Mesothelial cell of epicardium (in vitro differentiated cells): Measurements from ENCODE around the gene CARHSP1. TPM values are rescaled to one million over a fixed set of nuclear protein-coding genes. Genes with fewer than 3 reads are reported as not detected.

Experiments used
- DNase-seq, 2 experiments: peaks; one replicate each; pipeline ENCODE4 v3.0.0; 2021; ENCODE audit warnings: low spot score in 2 of 2; ENCODE audit not compliant: unreplicated experiment in 2 of 2
- H3K27ac Mint-ChIP-seq: 2 replicates; pipeline ENCODE4 v1.8.0; 2021; ENCODE audit warnings: mixed read lengths
- H3K27me3 Mint-ChIP-seq: 2 replicates; pipeline ENCODE4 v1.8.0; 2021; ENCODE audit warnings: low read depth, mixed read lengths
- H3K36me3 Mint-ChIP-seq: 2 replicates; pipeline ENCODE4 v1.8.0; 2021; ENCODE audit warnings: mixed read lengths
- H3K4me1 Mint-ChIP-seq: 2 replicates; pipeline ENCODE4 v1.8.0; 2021; ENCODE audit warnings: mixed read lengths
- H3K4me3 Mint-ChIP-seq: 2 replicates; pipeline ENCODE4 v1.8.0; 2021; ENCODE audit warnings: mild to moderate bottlenecking, moderate library complexity, mixed read lengths
- H3K9me3 Mint-ChIP-seq: 2 replicates; pipeline ENCODE4 v1.8.0; 2021; ENCODE audit warnings: mixed read lengths
- total RNA-seq: library from RNA; stranded (reverse); gene quantifications from 3 replicates; pipeline ENCODE4 v1.2.1, GENCODE V29; 2021
- TF ChIP-seq, protein P1 (sequence below): fragments of 200-600 bp; sonication (generic); IDR thresholded peaks from one replicate; pipeline ENCODE4 v1.5.0; 2021; ENCODE audit warnings: antibody characterized with exemption; ENCODE audit not compliant: unreplicated experiment

Gene CARHSP1
- total RNA-seq, 1 donor from 2014 or later, result 80.3 TPM

DNA sequence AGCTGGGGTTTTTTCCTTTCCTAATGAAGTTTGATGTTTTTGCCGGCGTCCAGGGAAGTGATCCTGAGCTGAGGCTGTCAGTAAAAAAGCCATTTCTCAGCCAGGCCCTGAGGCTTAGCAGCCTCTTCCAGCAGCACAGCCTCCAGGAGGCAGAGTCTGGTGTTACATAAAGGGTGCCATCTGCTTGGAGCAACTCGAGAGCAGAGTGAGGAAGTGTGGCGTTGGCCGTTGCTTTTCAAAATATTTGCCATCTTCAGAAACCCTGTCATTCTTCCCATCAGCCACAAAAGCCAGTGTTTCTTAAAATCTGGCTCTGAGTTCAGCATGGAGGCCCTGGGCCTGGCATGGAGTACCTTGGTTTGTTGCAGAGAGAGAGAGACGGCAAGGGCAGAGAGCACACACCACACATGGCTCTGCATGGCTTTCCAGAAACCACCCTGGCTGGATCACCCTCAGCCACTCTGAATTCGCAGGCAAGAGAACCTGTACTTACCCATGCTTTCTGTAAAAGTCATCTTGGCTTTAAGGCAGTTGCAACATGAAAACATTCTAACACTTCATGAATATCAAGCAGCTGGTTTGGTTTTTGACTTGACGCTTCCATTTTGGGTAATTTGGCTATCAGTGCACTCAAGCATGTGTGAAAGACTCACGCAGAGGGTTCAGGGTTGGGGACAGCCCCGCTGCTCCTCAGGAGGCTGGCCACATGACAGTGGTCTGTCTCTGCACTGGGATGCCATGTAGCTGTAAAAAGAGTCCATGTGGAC lies 50.1 kb downstream of the CARHSP1 start:
- DNase-seq, result no peak
- Mint-ChIP-seq H3K9me3 (no peaks in the 10 kb centered on the region), H3K36me3 (peaks cover 55% of the 10 kb centered on the region), H3K27ac (no peak overlapping the region), H3K4me3 (no peak overlapping the region), H3K27me3 (no peaks in the 10 kb centered on the region), H3K4me1 (no peaks in the 10 kb centered on the region)
- TF ChIP-seq, protein P1, sequence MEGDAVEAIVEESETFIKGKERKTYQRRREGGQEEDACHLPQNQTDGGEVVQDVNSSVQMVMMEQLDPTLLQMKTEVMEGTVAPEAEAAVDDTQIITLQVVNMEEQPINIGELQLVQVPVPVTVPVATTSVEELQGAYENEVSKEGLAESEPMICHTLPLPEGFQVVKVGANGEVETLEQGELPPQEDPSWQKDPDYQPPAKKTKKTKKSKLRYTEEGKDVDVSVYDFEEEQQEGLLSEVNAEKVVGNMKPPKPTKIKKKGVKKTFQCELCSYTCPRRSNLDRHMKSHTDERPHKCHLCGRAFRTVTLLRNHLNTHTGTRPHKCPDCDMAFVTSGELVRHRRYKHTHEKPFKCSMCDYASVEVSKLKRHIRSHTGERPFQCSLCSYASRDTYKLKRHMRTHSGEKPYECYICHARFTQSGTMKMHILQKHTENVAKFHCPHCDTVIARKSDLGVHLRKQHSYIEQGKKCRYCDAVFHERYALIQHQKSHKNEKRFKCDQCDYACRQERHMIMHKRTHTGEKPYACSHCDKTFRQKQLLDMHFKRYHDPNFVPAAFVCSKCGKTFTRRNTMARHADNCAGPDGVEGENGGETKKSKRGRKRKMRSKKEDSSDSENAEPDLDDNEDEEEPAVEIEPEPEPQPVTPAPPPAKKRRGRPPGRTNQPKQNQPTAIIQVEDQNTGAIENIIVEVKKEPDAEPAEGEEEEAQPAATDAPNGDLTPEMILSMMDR, result no peak

DNA sequence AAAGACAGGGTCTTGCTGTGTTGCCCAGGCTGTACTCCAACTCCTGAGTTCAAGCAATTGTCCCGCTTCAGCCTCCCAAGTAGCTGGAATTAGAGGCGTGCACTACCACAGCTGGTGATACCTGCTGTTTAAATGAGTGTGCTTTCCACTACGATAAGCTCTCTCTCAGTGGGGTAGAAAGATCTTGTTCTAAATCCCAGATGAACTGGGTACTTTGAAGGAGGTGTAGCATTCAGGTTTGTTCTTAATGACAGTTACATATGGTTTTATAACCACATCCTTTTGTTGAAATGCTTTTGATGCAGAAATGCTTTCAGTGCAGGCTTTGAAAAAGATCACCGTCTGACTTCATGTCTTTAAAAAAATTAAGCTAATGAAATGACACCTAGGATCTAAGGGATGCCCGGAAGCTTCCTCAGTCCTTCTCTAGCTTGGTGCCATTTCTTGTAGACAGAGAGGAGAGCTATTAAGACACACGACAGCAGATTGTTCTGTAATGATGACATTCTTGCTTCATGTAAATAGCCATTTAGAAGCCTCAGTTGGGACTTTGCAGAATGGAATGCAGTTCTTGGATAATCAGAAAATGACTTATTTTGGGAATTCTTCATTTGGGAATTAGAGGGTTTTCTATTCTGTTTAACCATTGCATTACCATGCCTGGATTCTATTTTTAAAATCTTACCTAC lies 51.7 kb downstream of the CARHSP1 start:
- H3K36me3 Mint-ChIP-seq, result peaks cover 51% of the 10 kb centered on the region
- no peaks in the 10 kb centered on the region for H3K9me3 Mint-ChIP-seq
- no peaks in the 10 kb centered on the region for H3K27me3 Mint-ChIP-seq
- no peak overlapping the region for H3K27ac Mint-ChIP-seq
- peaks cover 14% of the 10 kb centered on the region for H3K4me1 Mint-ChIP-seq
- DNase-seq, result no peak
- no peak overlapping the region for H3K4me3 Mint-ChIP-seq
- TF ChIP-seq, protein P1, result no peak

DNA sequence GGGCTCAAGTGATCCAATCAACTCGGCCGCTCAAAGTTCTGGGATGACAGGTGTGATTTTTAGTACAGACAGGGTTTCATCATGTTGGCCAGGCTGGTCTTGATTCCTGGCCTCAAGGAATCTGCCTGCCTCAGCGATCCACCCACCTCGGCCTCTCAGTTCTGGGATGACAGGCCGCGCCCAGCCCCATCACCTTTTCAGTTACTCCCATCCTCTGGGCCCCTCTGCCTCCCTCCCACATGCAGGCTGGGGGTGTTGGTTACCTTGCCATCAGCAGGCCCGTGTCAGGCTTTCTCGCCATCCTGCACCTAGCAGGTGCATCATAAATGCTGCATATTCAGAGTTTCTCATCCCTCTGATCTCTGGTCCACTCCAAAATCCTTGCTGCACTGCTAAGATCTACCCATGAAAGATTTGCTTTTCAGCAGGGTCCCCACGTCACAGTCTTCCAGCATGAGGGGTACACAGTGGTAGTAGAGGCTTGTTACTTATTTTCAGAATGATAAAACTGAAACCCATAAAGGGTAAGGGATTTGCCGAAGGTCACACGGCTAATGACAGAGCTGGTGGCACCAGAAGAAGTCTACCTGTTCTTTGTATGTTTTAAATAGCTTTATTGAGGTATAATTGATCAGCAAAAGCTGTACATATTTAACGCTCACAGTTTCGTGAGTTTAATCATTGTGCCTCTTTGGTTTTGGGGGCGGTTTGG lies 54.6 kb downstream of the CARHSP1 start:
- no peak overlapping the region for H3K27ac Mint-ChIP-seq
- no peak for DNase-seq
- no peak overlapping the region for H3K4me3 Mint-ChIP-seq
- peaks cover 20% of the 10 kb centered on the region for H3K4me1 Mint-ChIP-seq
- H3K36me3 Mint-ChIP-seq, result peaks cover 43% of the 10 kb centered on the region
- H3K9me3 Mint-ChIP-seq, result no peaks in the 10 kb centered on the region
- no peaks in the 10 kb centered on the region for H3K27me3 Mint-ChIP-seq
- TF ChIP-seq, protein P1, result no peak

DNA sequence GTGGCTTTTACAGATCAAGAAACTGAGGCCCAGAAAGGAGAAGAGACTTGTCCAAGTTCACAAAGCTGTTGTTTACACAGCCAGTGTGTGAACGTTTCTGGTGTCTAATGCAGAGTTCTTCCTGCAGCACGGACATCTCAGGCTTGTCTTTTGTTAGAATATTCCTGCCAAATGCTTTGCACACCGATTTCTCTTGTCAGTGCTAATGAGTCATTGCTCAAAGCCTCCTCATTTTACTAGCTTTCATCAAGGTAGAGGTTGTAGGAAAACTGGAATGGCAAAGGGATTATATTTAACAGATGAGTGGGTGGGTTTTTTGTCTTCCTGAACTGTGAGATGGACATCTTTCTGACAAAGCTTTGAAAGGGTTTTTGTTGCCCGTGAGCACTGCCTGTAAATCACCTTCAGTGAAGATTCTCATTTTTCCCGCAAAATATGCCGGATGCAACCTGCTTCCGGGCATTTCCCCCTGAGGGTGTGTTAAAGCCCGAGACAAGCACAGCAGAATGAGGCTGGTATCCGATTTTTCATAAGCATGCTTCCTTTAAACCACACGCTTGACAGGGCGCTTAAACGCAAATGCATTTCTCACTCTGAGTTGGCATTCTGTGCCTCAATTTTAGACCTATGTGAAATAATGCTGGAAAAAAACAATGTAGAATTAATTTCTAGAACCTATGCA lies 56.5 kb downstream of the CARHSP1 start:
- H3K4me3 Mint-ChIP-seq, result no peak overlapping the region
- TF ChIP-seq, protein P1, result no peak
- DNase-seq, result no peak
- peaks cover 20% of the 10 kb centered on the region for H3K4me1 Mint-ChIP-seq
- peak overlapping the region; percentile 61 for H3K27ac Mint-ChIP-seq
- H3K36me3 Mint-ChIP-seq, result peaks cover 49% of the 10 kb centered on the region
- no peaks in the 10 kb centered on the region for H3K9me3 Mint-ChIP-seq
- no peaks in the 10 kb centered on the region for H3K27me3 Mint-ChIP-seq

DNA sequence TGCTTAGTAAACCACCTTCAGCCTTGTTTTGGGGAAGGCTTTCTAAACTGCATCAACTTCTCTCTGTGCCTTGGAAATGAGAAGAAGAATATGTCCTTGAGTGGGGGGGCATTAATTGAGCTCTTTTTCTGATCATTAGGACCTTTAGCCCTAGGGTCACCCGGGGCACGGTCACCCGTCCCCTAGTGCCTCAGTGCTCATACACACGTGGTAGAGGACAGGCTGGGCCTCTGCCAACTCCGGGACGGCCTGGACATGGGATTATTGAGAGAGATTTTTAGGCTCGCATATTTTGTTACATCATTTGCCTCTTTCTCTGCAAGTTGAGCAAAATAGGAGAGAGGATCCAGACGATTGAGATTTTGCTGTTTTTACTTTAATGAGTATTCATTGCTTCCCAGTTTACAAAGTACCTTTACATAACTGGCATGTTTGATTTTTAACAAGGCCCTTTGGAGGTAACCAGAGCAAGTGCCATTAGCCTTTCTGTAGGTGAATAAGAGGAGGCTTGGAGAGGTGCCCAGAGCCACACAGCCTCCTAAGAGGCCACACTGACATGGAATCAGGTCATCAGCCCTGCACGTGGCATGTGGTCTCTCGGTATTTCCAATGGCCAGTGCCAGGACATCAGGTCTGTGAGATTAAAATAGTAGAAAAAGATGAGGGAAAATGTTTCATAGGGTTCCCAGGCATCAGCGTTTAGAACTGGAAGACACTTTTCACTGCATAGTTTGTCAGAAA lies 60.0 kb downstream of the CARHSP1 start:
- DNase-seq, result no peak
- H3K9me3 Mint-ChIP-seq, result no peaks in the 10 kb centered on the region
- no peak overlapping the region for H3K27ac Mint-ChIP-seq
- no peak overlapping the region for H3K4me3 Mint-ChIP-seq
- no peaks in the 10 kb centered on the region for H3K27me3 Mint-ChIP-seq
- H3K36me3 Mint-ChIP-seq, result peaks cover 41% of the 10 kb centered on the region
- peaks cover 20% of the 10 kb centered on the region for H3K4me1 Mint-ChIP-seq
- TF ChIP-seq, protein P1, result no peak
